Hematopoietic multipotent progenitor cell treated with erythropoietin and hydrocortisone succinate and interleukin-3 and kit ligand, for 6 days (in vitro differentiated cells): ENCODE data around the gene DCP1B.

ENCODE experiments used
- DNase-seq: peaks from one replicate; pipeline ENCODE4 v3.0.0-alpha.2; 2015

Gene DCP1B

GRCh38 chr12:2017546-2018337 lies 13.5 kb upstream of the DCP1B start:
- DNase-seq: no peak

- DNase-seq: no peak
Measured at GRCh38 chr12:2016862-2017545, 12.7 kb upstream of the DCP1B start.

- no peak for DNase-seq
Measured at GRCh38 chr12:2014231-2014630, 10.0 kb upstream of the DCP1B start.

GRCh38 chr12:2013527-2014223 lies 9.4 kb upstream of the DCP1B start:
- no peak for DNase-seq

GRCh38 chr12:2013086-2013485 lies 8.8 kb upstream of the DCP1B start:
- DNase-seq: no peak

GRCh38 chr12:2011643-2012607 lies 7.7 kb upstream of the DCP1B start:
- no peak for DNase-seq

- peak; percentile 58 for DNase-seq
Measured at GRCh38 chr12:2009623-2010022, 5.4 kb upstream of the DCP1B start.

GRCh38 chr12:2008677-2009076 lies 4.4 kb upstream of the DCP1B start:
- no peak for DNase-seq

GRCh38 chr12:2003676-2004112 lies 563 bp downstream of the DCP1B start:
- peak; percentile 26 for DNase-seq

- no peak for DNase-seq
Measured at GRCh38 chr12:1995205-1995896, 8.9 kb downstream of the DCP1B start.

- no peak for DNase-seq
Measured at GRCh38 chr12:1994429-1995143, 9.7 kb downstream of the DCP1B start.

GRCh38 chr12:1993871-1994371 lies 10.3 kb downstream of the DCP1B start:
- no peak for DNase-seq

- DNase-seq: no peak
Measured at GRCh38 chr12:1993341-1993740, 10.9 kb downstream of the DCP1B start.

GRCh38 chr12:1992732-1993131 lies 11.5 kb downstream of the DCP1B start:
- no peak for DNase-seq

- DNase-seq: no peak
Measured at GRCh38 chr12:1989111-1989510, 15.1 kb downstream of the DCP1B start.

- DNase-seq: peak; percentile 44
Measured at GRCh38 chr12:1984759-1985158, 19.5 kb downstream of the DCP1B start.

GRCh38 chr12:1980282-1980681 lies 24.0 kb downstream of the DCP1B start:
- DNase-seq: no peak

- DNase-seq: peak; percentile 87
Measured at GRCh38 chr12:1978078-1978862, 26.0 kb downstream of the DCP1B start.

- DNase-seq: no peak
Measured at GRCh38 chr12:1977588-1977987, 26.7 kb downstream of the DCP1B start.

GRCh38 chr12:1977109-1977508 lies 27.1 kb downstream of the DCP1B start:
- DNase-seq: no peak
